Endodermal cell (in vitro differentiated cells): ENCODE data around the gene ZMIZ1. TPM values are rescaled to one million over a fixed set of nuclear protein-coding genes. Genes with fewer than 3 reads are reported as not detected.
A peak's percentile ranks its signal among the peaks of the same experiment; 100 is the strongest.

Experiments used
- DNase-seq: peaks from one replicate; pipeline ENCODE4 v3.0.0-alpha.2; 2017
- H3K27ac ChIP-seq: 2 replicates; pipeline ENCODE4 v1.5.1; 2013; ENCODE audit warnings: mild to moderate bottlenecking, low read depth, low read length, moderate library complexity
- H3K27me3 ChIP-seq: 2 replicates; pipeline ENCODE4 v1.6.1; 2013; ENCODE audit warnings: mild to moderate bottlenecking, low read length, moderate library complexity; ENCODE audit not compliant: insufficient read depth, control insufficient read depth, poor library complexity, severe bottlenecking
- H3K36me3 ChIP-seq: 2 replicates; pipeline ENCODE4 v1.7.0; 2013; ENCODE audit warnings: mild to moderate bottlenecking, low read length, moderate library complexity; ENCODE audit not compliant: control insufficient read depth, insufficient read depth
- H3K4me1 ChIP-seq: one replicate; pipeline ENCODE4 v1.7.0; 2013; ENCODE audit warnings: low read length; ENCODE audit not compliant: control insufficient read depth, insufficient read depth
- H3K4me3 ChIP-seq: 2 replicates; pipeline ENCODE4 v1.5.1; 2013; ENCODE audit warnings: mild to moderate bottlenecking, low read length, moderate library complexity
- H3K9ac ChIP-seq: 2 replicates; pipeline ENCODE4 v1.6.1; 2013; ENCODE audit warnings: mild to moderate bottlenecking, low read length, moderate library complexity; ENCODE audit not compliant: poor library complexity, severe bottlenecking; ENCODE audit errors: extremely low read depth
- H3K9me3 ChIP-seq: 2 replicates; pipeline ENCODE4 v1.6.1; 2013; ENCODE audit warnings: mild to moderate bottlenecking, low read length, moderate library complexity; ENCODE audit not compliant: control insufficient read depth
- H3K27ac Mint-ChIP-seq: 2 replicates; pipeline ENCODE4 v1.8.0; 2020; ENCODE audit warnings: mixed read lengths
- H3K27me3 Mint-ChIP-seq: 2 replicates; pipeline ENCODE4 v1.8.0; 2021; ENCODE audit warnings: mild to moderate bottlenecking, mixed read lengths; ENCODE audit not compliant: insufficient read depth
- H3K36me3 Mint-ChIP-seq: 2 replicates; pipeline ENCODE4 v1.8.0; 2020; ENCODE audit warnings: low read depth, mixed read lengths
- H3K4me1 Mint-ChIP-seq: 2 replicates; pipeline ENCODE4 v1.8.0; 2020; ENCODE audit warnings: mixed read lengths
- H3K4me3 Mint-ChIP-seq: 2 replicates; pipeline ENCODE4 v1.8.0; 2020; ENCODE audit warnings: mild to moderate bottlenecking, moderate library complexity, mixed read lengths
- H3K9me3 Mint-ChIP-seq: 2 replicates; pipeline ENCODE4 v1.8.0; 2020; ENCODE audit warnings: mild to moderate bottlenecking, mixed read lengths
- CTCF ChIP-seq: fragments of 200-600 bp; sonication (generic); conservative IDR thresholded peaks from 2 replicates; pipeline ENCODE4 v1.5.0; 2021; ENCODE audit warnings: antibody characterized with exemption, mild to moderate bottlenecking
- WGBS, 2 experiments: methylation state at CpG; one replicate each; pipeline versions ENCODE4 v1.1.5 to v1.1.7; 2013; ENCODE audit warnings: missing lambda C conversion rate in 2 of 2, mixed read lengths in 1 of 2; ENCODE audit not compliant: insufficient coverage in 1 of 2, insufficient read length in 1 of 2; 5-methylcytosine and 5-hydroxymethylcytosine counted together
- total RNA-seq, 2 donors: library from RNA; stranded (reverse); fragmentation: NEBNext Ultra II Directional in 1 of 2; extraction: Animal tissue kit (Norgen Biotek cat#: 25700) in 1 of 2; gene quantifications; 2 replicates in 1 of 2; 3 replicates in 1 of 2; pipeline ENCODE4 v1.2.1, GENCODE V29; 2021

The ZMIZ1 gene
- total RNA-seq, 2 donors from 2014 or later = 65.3 to 67.5 TPM

DNA sequence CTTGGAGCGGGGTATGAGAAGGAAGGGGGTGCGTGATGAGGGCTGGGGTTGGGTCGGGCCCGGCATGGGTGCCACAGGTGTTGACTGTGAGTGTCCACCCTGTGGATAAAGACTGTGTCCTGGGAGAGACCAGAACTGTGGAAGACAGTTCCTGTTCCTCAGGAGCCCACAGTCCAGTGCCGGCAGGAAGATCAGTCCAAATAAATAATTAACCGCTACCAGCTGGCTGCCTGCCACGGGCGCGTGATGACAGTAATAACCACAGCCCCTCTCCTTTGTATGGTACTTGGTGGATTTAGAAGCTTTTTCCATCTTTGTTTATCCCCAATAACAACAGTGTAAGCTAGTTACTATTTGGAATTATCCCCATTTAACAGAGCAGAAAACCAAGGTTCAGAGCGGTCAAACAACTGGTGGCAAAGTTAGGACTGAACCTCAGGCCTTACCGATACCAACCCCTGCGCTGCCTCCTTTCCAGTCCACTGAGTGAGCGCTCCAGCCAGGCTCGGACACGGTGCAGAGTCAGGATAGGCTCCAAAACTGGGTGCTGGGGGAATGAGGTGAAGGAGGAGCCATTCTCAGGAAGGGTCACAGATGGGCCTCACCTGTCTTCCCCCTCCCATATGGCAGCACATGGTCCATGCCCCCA lies 5.1 kb downstream of the ZMIZ1 start:
- H3K36me3 Mint-ChIP-seq = no peaks in the 10 kb centered on the region
- DNase-seq = no peak
- peaks cover 67% of the 10 kb centered on the region for H3K4me1 Mint-ChIP-seq
- H3K27me3 Mint-ChIP-seq = no peaks in the 10 kb centered on the region
- H3K27me3 ChIP-seq = no peaks in the 10 kb centered on the region
- no peak overlapping the region for H3K4me3 ChIP-seq
- peaks cover 28% of the 10 kb centered on the region for H3K4me1 ChIP-seq
- H3K9me3 ChIP-seq = no peaks in the 10 kb centered on the region
- H3K27ac ChIP-seq = no peak overlapping the region
- H3K27ac Mint-ChIP-seq = peak overlapping the region; percentile 64
- H3K36me3 ChIP-seq = no peaks in the 10 kb centered on the region
- H3K4me3 Mint-ChIP-seq = no peak overlapping the region
- TF ChIP-seq CTCF = no peak
- WGBS, 2 experiments = 93 to 98% methylated on average over 8 to 15 of the region's 15 CpGs
- H3K9ac ChIP-seq = no peak overlapping the region
- H3K9me3 Mint-ChIP-seq = no peaks in the 10 kb centered on the region

GRCh38 chr10:79074732-79075131 lies 6.0 kb downstream of the ZMIZ1 start:
- no peaks in the 10 kb centered on the region for H3K27me3 Mint-ChIP-seq
- H3K27ac ChIP-seq = no peak overlapping the region
- WGBS, 2 experiments = 77 to 79% methylated on average over 2 to 4 of the region's 4 CpGs
- peaks cover 75% of the 10 kb centered on the region for H3K4me1 Mint-ChIP-seq
- no peak overlapping the region for H3K4me3 Mint-ChIP-seq
- H3K36me3 ChIP-seq = no peaks in the 10 kb centered on the region
- no peaks in the 10 kb centered on the region for H3K36me3 Mint-ChIP-seq
- no peak for TF ChIP-seq CTCF
- H3K27me3 ChIP-seq = no peaks in the 10 kb centered on the region
- H3K4me3 ChIP-seq = no peak overlapping the region
- DNase-seq = no peak
- no peaks in the 10 kb centered on the region for H3K9me3 ChIP-seq
- peak overlapping the region; percentile 11 for H3K9ac ChIP-seq
- H3K27ac Mint-ChIP-seq = no peak overlapping the region
- H3K9me3 Mint-ChIP-seq = no peaks in the 10 kb centered on the region
- peaks cover 31% of the 10 kb centered on the region for H3K4me1 ChIP-seq

DNA sequence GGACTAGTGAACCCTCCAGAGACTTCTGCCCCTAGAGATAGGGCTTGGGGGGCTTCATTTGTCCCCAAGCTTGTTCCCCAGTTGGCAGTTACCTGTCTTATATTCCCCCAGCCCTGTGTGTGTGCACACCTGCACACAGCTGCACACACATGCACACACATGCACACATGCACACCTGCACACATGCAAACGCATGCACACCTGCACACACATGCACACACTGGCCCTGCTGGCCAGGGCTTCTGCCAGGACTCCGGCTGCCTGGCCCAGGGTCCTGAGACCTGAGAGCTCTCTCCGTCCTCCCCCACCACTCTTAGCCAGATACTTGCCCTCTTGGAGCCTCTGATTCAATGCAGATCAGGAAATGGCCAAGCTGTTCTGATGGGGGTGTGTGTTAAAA lies 6.7 kb downstream of the ZMIZ1 start:
- H3K4me1 Mint-ChIP-seq = peaks cover 80% of the 10 kb centered on the region
- H3K36me3 Mint-ChIP-seq = no peaks in the 10 kb centered on the region
- TF ChIP-seq CTCF = no peak
- no peaks in the 10 kb centered on the region for H3K9me3 Mint-ChIP-seq
- H3K27me3 Mint-ChIP-seq = no peaks in the 10 kb centered on the region
- H3K27me3 ChIP-seq = no peaks in the 10 kb centered on the region
- H3K4me3 ChIP-seq = no peak overlapping the region
- H3K27ac Mint-ChIP-seq = no peak overlapping the region
- 86 to 87% methylated on average over 2 to 3 of the region's 3 CpGs for WGBS, 2 experiments
- peaks cover 31% of the 10 kb centered on the region for H3K4me1 ChIP-seq
- H3K36me3 ChIP-seq = no peaks in the 10 kb centered on the region
- no peak overlapping the region for H3K9ac ChIP-seq
- no peaks in the 10 kb centered on the region for H3K9me3 ChIP-seq
- DNase-seq = no peak
- no peak overlapping the region for H3K27ac ChIP-seq
- H3K4me3 Mint-ChIP-seq = no peak overlapping the region
